HFF-Myc (cell line): ENCODE results near the gene SORCS2.

Experiments used
- DNase-seq: peaks from one replicate; pipeline ENCODE4 v3.0.0-alpha.2; 2011; ENCODE audit warnings: low read depth; ENCODE audit errors: extremely low read depth
- H3K4me3 ChIP-seq: replicated peaks from 2 replicates; pipeline ENCODE4 v1.5.1; 2011; ENCODE audit warnings: low read depth, mild to moderate bottlenecking, control low read depth, low read length
- CTCF ChIP-seq: IDR thresholded peaks from 2 replicates; pipeline ENCODE4 v1.5.1; 2012; ENCODE audit warnings: mild to moderate bottlenecking, low read depth, low read length, control low read depth; ENCODE audit errors: missing control alignments

SORCS2 gene

GRCh38 chr4:7608046-7608445 is 415.7 kb downstream of the SORCS2 start:
- DNase-seq = no peak
- no peak for TF ChIP-seq CTCF
- H3K4me3 ChIP-seq = no peak overlapping the region

- DNase-seq = no peak
- H3K4me3 ChIP-seq = no peak overlapping the region
- no peak for TF ChIP-seq CTCF
Measured at GRCh38 chr4:7609316-7609715, 417.0 kb downstream of the SORCS2 start.

GRCh38 chr4:7610022-7610670 is 417.8 kb downstream of the SORCS2 start:
- no peak for DNase-seq
- no peak for TF ChIP-seq CTCF
- no peak overlapping the region for H3K4me3 ChIP-seq

- TF ChIP-seq CTCF = no peak
- no peak for DNase-seq
- H3K4me3 ChIP-seq = no peak overlapping the region
Measured at GRCh38 chr4:7610841-7611240, 418.5 kb downstream of the SORCS2 start.

GRCh38 chr4:7612311-7612897 is 420.1 kb downstream of the SORCS2 start:
- no peak overlapping the region for H3K4me3 ChIP-seq
- no peak for DNase-seq
- TF ChIP-seq CTCF = no peak

GRCh38 chr4:7614350-7614949 is 422.1 kb downstream of the SORCS2 start:
- no peak for TF ChIP-seq CTCF
- no peak overlapping the region for H3K4me3 ChIP-seq
- DNase-seq = no peak
